GM12891 (cell line): ENCODE results near the gene SEMA4D.

Experiments used
- DNase-seq: peaks from one replicate; pipeline ENCODE4 v3.0.0; 2011; ENCODE audit warnings: low spot score; ENCODE audit not compliant: insufficient read length
- FAIRE-seq: peaks from 2 replicates; lab custom pipeline; 2011; peaks lifted over from hg19 to GRCh38; lab: Jason Lieb, UNC
- PAX5 ChIP-seq: IDR thresholded peaks from 2 replicates; pipeline ENCODE4 v1.6.1; 2011; ENCODE audit warnings: low read length, moderate library complexity, mild to moderate bottlenecking; ENCODE audit not compliant: insufficient read depth, severe bottlenecking
- POLR2A ChIP-seq: IDR thresholded peaks from 2 replicates; pipeline ENCODE4 v1.6.1; 2011; ENCODE audit warnings: low read depth, low read length, control low read depth
- POLR2AphosphoS5 ChIP-seq: IDR thresholded peaks from 2 replicates; pipeline ENCODE4 v1.6.1; 2011; ENCODE audit warnings: low read depth, low read length, control low read depth
- POU2F2 ChIP-seq: IDR thresholded peaks from 2 replicates; pipeline ENCODE4 v1.6.1; 2011; ENCODE audit warnings: low read depth, mild to moderate bottlenecking, control low read depth, low read length, moderate library complexity
- SPI1 ChIP-seq: IDR thresholded peaks from 2 replicates; pipeline ENCODE4 v1.6.1; 2011; ENCODE audit warnings: low read depth, low read length, control low read depth
- TAF1 ChIP-seq: IDR thresholded peaks from 2 replicates; pipeline ENCODE4 v1.6.1; 2011; ENCODE audit warnings: low read depth, low read length, control low read depth

Gene SEMA4D

GRCh38 chr9:89427621-89428221 is 70.2 kb downstream of the SEMA4D start:
- DNase-seq (no peak), FAIRE-seq (peak; percentile 67)
- TF ChIP-seq POLR2A (no peak), PAX5 (no peak), SPI1 (no peak), POU2F2 (no peak), POLR2AphosphoS5 (no peak), TAF1 (no peak)

DNA sequence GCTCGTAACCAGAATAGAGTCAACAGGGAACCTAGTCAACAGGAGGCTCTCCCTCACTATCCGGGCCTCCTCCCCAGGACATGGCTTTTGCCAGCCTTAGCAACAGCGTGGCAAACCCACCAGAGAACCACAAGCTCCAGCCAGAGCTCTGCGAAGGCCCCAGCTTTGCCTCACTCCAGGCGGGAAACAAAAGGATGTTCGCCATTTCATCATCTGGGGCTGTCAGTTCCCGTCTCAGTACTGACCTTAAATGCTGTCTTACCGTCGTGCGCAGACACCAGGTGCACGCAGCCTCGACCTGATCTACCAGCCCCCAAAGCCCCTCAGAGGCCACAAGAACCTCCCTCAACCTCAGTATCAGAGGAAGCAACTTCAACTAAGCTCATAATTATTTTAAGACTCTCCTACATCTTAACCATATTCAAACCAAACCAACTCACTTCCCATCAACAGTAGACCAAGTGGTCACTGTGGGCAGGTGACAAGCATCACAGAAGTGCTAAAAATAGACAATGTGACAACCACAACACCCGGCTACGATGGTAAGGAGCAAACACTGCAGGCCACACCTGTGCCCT is 71.4 kb downstream of the SEMA4D start:
- DNase-seq, result no peak
- TF ChIP-seq PAX5, result no peak
- 0 out of 2 replicates have a peak, but pooled peaks have one; percentile 62 for TF ChIP-seq POLR2AphosphoS5
- TF ChIP-seq SPI1, result peak; percentile 70
- TF ChIP-seq POU2F2, result 0 out of 2 replicates have a peak, but pooled peaks have one; percentile 14
- TF ChIP-seq POLR2A, result peak; percentile 63
- no peak for TF ChIP-seq TAF1
- peak; percentile 100 for FAIRE-seq

GRCh38 chr9:89425921-89426383 is 72.0 kb downstream of the SEMA4D start:
- DNase-seq (no peak), FAIRE-seq (no peak)
- TF ChIP-seq PAX5 (no peak), TAF1 (no peak), POLR2AphosphoS5 (no peak), POLR2A (no peak), SPI1 (no peak), POU2F2 (no peak)

DNA sequence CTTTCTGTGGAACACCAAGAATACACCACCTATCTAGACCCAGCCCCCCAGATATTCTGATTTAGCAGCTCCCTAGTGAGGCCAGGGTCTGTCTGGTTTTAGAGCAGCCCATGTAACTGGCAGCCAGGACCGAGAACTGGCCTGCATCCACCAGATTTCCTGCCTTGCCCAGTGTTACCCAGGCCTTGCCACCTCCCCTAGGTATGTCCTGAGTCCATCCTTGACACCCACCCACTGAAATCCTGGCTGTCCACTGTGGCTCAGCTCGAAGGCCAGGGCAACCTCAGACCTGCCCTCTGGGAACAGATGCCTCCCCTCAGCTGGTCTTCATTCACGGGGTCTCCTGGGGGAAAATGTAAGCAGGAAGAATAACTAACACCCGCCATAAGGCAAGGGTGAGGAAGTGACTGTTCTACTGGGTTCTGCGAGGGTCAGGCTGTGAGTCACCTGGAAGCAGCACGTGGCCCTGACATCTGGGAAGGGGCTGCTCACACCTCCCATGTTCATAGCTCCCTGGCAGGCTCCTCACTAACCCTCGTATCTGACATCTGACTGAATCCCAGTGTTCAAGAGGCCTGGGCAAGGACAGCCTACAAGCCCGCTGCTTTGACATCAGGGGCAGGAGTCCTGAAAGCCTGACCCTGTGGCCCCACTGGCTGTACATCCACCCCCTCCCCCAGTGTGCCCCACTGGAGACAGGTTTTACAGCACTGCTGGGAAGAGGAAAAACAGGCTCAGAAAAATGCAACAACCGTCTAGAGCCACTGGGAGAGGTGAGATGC is 72.7 kb downstream of the SEMA4D start:
- TF ChIP-seq SPI1 (peak; percentile 51; the same call in 1 of the 2 replicates), POLR2AphosphoS5 (no peak), POLR2A (no peak), PAX5 (no peak), POU2F2 (no peak)
- peak; percentile 88 for FAIRE-seq
- DNase-seq, result no peak

- FAIRE-seq, result peak; percentile 72
- TF ChIP-seq PAX5 (peak; percentile 27), POU2F2 (peak; percentile 90), SPI1 (peak; percentile 48), POLR2A (no peak), TAF1 (no peak), POLR2AphosphoS5 (no peak)
- no peak for DNase-seq
Observed at GRCh38 chr9:89422151-89422975, 75.5 kb downstream of the SEMA4D start.

GRCh38 chr9:89421595-89421994 is 76.3 kb downstream of the SEMA4D start:
- DNase-seq (no peak), FAIRE-seq (peak; percentile 50)
- no peak for TF ChIP-seq SPI1

- FAIRE-seq (peak; percentile 41), DNase-seq (no peak)
- no peak for TF ChIP-seq POU2F2
- no peak for TF ChIP-seq POLR2A
- no peak for TF ChIP-seq SPI1
- TF ChIP-seq TAF1, result no peak
- TF ChIP-seq PAX5, result no peak
- no peak for TF ChIP-seq POLR2AphosphoS5
Observed at GRCh38 chr9:89420397-89421178, 77.3 kb downstream of the SEMA4D start.

- DNase-seq (no peak), FAIRE-seq (peak; percentile 90)
- TF ChIP-seq POLR2A (no peak), SPI1 (peak; percentile 64), PAX5 (no peak)
Observed at GRCh38 chr9:89419978-89420394, 77.9 kb downstream of the SEMA4D start.
